H9 (cell line): Measurements from ENCODE around the gene DNM1. TPM values are rescaled to one million over a fixed set of nuclear protein-coding genes. Genes with fewer than 3 reads are reported as not detected.
A peak's percentile ranks its signal among the peaks of the same experiment; 100 is the strongest.

Experiments
- DNase-seq: peaks from one replicate; pipeline ENCODE4 v3.0.0-alpha.2; 2017
- H2AFZ ChIP-seq: one replicate; pipeline ENCODE4 v1.6.1; 2013; ENCODE audit warnings: mild to moderate bottlenecking, low read length, control low read depth, moderate library complexity
- H2AK5ac ChIP-seq: 2 replicates; pipeline ENCODE4 v1.6.1; 2013; ENCODE audit warnings: low read length, control low read depth, mixed read lengths; ENCODE audit not compliant: insufficient read length
- H2BK120ac ChIP-seq: one replicate; pipeline ENCODE4 v1.6.1; 2013; ENCODE audit warnings: low read depth, mild to moderate bottlenecking, low read length, control low read depth, inconsistent platforms; ENCODE audit not compliant: poor library complexity, severe bottlenecking
- H2BK12ac ChIP-seq: 2 replicates; pipeline ENCODE4 v1.6.1; 2013; ENCODE audit warnings: low read length, control low read depth, mixed read lengths, low read depth; ENCODE audit not compliant: insufficient read length
- H2BK15ac ChIP-seq: 2 replicates; pipeline ENCODE4 v1.6.1; 2013; ENCODE audit warnings: low read depth, low read length, control low read depth
- H2BK20ac ChIP-seq: one replicate; pipeline ENCODE4 v1.6.1; 2013; ENCODE audit warnings: low read depth, mild to moderate bottlenecking, low read length, control low read depth, inconsistent platforms; ENCODE audit not compliant: poor library complexity, severe bottlenecking
- H2BK5ac ChIP-seq: 2 replicates; pipeline ENCODE4 v1.6.1; 2013; ENCODE audit warnings: low read length, control low read depth, mixed read lengths; ENCODE audit not compliant: insufficient read length
- H3K14ac ChIP-seq: 2 replicates; pipeline ENCODE4 v1.6.1; 2013; ENCODE audit warnings: low read length, control low read depth; ENCODE audit not compliant: insufficient read depth
- H3K18ac ChIP-seq: 2 replicates; pipeline ENCODE4 v1.6.1; 2013; ENCODE audit warnings: low read depth, mild to moderate bottlenecking, mixed read lengths, low read length, control low read depth; ENCODE audit not compliant: insufficient read length
- H3K23ac ChIP-seq: 2 replicates; pipeline ENCODE4 v1.6.1; 2013; ENCODE audit warnings: low read length, control low read depth, mixed read lengths, low read depth; ENCODE audit not compliant: insufficient read length
- H3K23me2 ChIP-seq: 2 replicates; pipeline ENCODE4 v1.6.1; 2013; ENCODE audit warnings: low read depth, mild to moderate bottlenecking, mixed read lengths, low read length, control low read depth; ENCODE audit not compliant: insufficient read length, poor library complexity, severe bottlenecking
- H3K27ac ChIP-seq: 2 replicates; pipeline ENCODE4 v1.5.1; 2013; ENCODE audit warnings: low read length, control low read depth, mixed read lengths, low read depth; ENCODE audit not compliant: insufficient read length
- H3K27me3 ChIP-seq: 2 replicates; pipeline ENCODE4 v1.6.1; 2013; ENCODE audit warnings: low read length, control low read depth, inconsistent platforms; ENCODE audit not compliant: insufficient read depth
- H3K4ac ChIP-seq: 2 replicates; pipeline ENCODE4 v1.6.1; 2013; ENCODE audit warnings: low read depth, mild to moderate bottlenecking, control low read depth, inconsistent platforms, low read length, moderate library complexity
- H3K4me1 ChIP-seq: 2 replicates; pipeline ENCODE4 v1.6.1; 2013; ENCODE audit warnings: low read length, control low read depth, inconsistent platforms; ENCODE audit not compliant: insufficient read depth
- H3K4me2 ChIP-seq: 2 replicates; pipeline ENCODE4 v1.6.1; 2013; ENCODE audit warnings: low read length, control low read depth, mixed read lengths; ENCODE audit not compliant: insufficient read length, insufficient read depth
- H3K56ac ChIP-seq: 2 replicates; pipeline ENCODE4 v1.6.1; 2013; ENCODE audit warnings: low read depth, mild to moderate bottlenecking, mixed read lengths, low read length, control low read depth; ENCODE audit not compliant: insufficient read length
- H3K79me1 ChIP-seq: 2 replicates; pipeline ENCODE4 v1.6.1; 2013; ENCODE audit warnings: low read depth, mild to moderate bottlenecking, moderate library complexity, low read length, control low read depth, inconsistent platforms; ENCODE audit not compliant: insufficient read depth, poor library complexity, severe bottlenecking
- H3K79me2 ChIP-seq: 2 replicates; pipeline ENCODE4 v1.6.1; 2013; ENCODE audit warnings: low read length, control low read depth, inconsistent platforms; ENCODE audit not compliant: insufficient read depth
- H3K9ac ChIP-seq: 2 replicates; pipeline ENCODE4 v1.6.1; 2013; ENCODE audit warnings: low read length, control low read depth, mixed read lengths; ENCODE audit not compliant: insufficient read length; ENCODE audit errors: extremely low read depth
- H3K9me3 ChIP-seq: one replicate; pipeline ENCODE4 v1.6.1; 2013; ENCODE audit warnings: low read depth, low read length, inconsistent platforms; ENCODE audit not compliant: control insufficient read depth
- H3T11ph ChIP-seq: one replicate; pipeline ENCODE4 v1.6.1; 2013; ENCODE audit warnings: mild to moderate bottlenecking, low read length, control low read depth, inconsistent platforms
- H4K20me1 ChIP-seq: one replicate; pipeline ENCODE4 v1.6.1; 2013; ENCODE audit not compliant: control insufficient read depth, insufficient read length, insufficient read depth
- H4K5ac ChIP-seq: 2 replicates; pipeline ENCODE4 v1.6.1; 2013; ENCODE audit warnings: low read depth, mild to moderate bottlenecking, mixed read lengths, low read length, control low read depth; ENCODE audit not compliant: insufficient read length
- H4K8ac ChIP-seq: replicated peaks from 2 replicates; pipeline ENCODE4 v1.6.1; 2013; ENCODE audit warnings: low read length, control low read depth, mixed read lengths, low read depth; ENCODE audit not compliant: insufficient read length
- H4K91ac ChIP-seq: 2 replicates; pipeline ENCODE4 v1.6.1; 2013; ENCODE audit warnings: low read depth, mild to moderate bottlenecking, moderate library complexity, mixed read lengths, low read length, control low read depth; ENCODE audit not compliant: insufficient read length
- H3K27ac Mint-ChIP-seq, 3 experiments: 2 replicates in 2 of 3; 3 replicates in 1 of 3; pipeline ENCODE4 v1.8.0; 2020 to 2021; ENCODE audit warnings: mixed read lengths in 3 of 3, mild to moderate bottlenecking in 1 of 3, moderate library complexity in 1 of 3
- H3K27me3 Mint-ChIP-seq: 2 replicates; pipeline ENCODE4 v1.8.0; 2021; ENCODE audit warnings: low read depth, mild to moderate bottlenecking, moderate library complexity, mixed read lengths
- H3K36me3 Mint-ChIP-seq, 3 experiments: 2 replicates in 2 of 3; 3 replicates in 1 of 3; pipeline ENCODE4 v1.8.0; 2020 to 2021; ENCODE audit warnings: low read depth in 3 of 3, mixed read lengths in 3 of 3; ENCODE audit not compliant: insufficient read depth in 1 of 3
- H3K4me1 Mint-ChIP-seq, 2 experiments: 2 replicates each; pipeline ENCODE4 v1.8.0; 2020; ENCODE audit warnings: mixed read lengths in 2 of 2
- H3K4me3 Mint-ChIP-seq, 2 experiments: 2 replicates in 1 of 2; 3 replicates in 1 of 2; pipeline ENCODE4 v1.8.0; 2020 to 2021; ENCODE audit warnings: mild to moderate bottlenecking in 2 of 2, mixed read lengths in 2 of 2, moderate library complexity in 1 of 2
- H3K9me3 Mint-ChIP-seq, 2 experiments: 2 replicates in 1 of 2; 3 replicates in 1 of 2; pipeline ENCODE4 v1.8.0; 2020; ENCODE audit warnings: mild to moderate bottlenecking in 2 of 2, mixed read lengths in 2 of 2, moderate library complexity in 1 of 2
- CTCF ChIP-seq: fragments of 200-600 bp; sonication (generic); conservative IDR thresholded peaks from 3 replicates; pipeline ENCODE4 v1.8.0; 2021; ENCODE audit warnings: antibody characterized with exemption, mild to moderate bottlenecking
- WGBS: extraction: QIAGEN DNeasy Blood & Tissue Kit; methylation state at CpG from one replicate; pipeline ENCODE4 v1.1.7; 2013; ENCODE audit warnings: missing lambda C conversion rate, low lambda C conversion rate, mixed read lengths; ENCODE audit not compliant: insufficient read length; ENCODE audit errors: extremely low coverage; 5-methylcytosine and 5-hydroxymethylcytosine counted together
- total RNA-seq: library from RNA; stranded (reverse); gene quantifications from 2 replicates; pipeline ENCODE4 v1.2.1, GENCODE V29; 2021

DNM1 gene
- total RNA-seq, 1 experiment from 2014 or later = 58.0 TPM

- H3T11ph ChIP-seq = no peak overlapping the region
- no peak overlapping the region for H3K4ac ChIP-seq
- no peak overlapping the region for H4K8ac ChIP-seq
- no peaks in the 10 kb centered on the region; the same call in 1 of the 2 replicates for H3K27me3 Mint-ChIP-seq
- no peaks in the 10 kb centered on the region for H3K9me3 ChIP-seq
- H2BK12ac ChIP-seq = no peak overlapping the region
- H2BK120ac ChIP-seq = no peak overlapping the region
- no peak overlapping the region for H3K18ac ChIP-seq
- no peak overlapping the region for H2BK5ac ChIP-seq
- peak overlapping the region in 2 of 3 experiments; percentile 12 to 72; a peak in 3 of 7 replicates for H3K27ac Mint-ChIP-seq
- no peak overlapping the region for H2BK20ac ChIP-seq
- H3K4me2 ChIP-seq = no peak overlapping the region
- H3K23ac ChIP-seq = no peak overlapping the region
- DNase-seq = no peak
- no peak overlapping the region for H3K56ac ChIP-seq
- no peak overlapping the region for H4K5ac ChIP-seq
- peaks cover 3 to 11% (median 7%) of the 10 kb centered on the region in 3 experiments; a peak in 6 of 7 replicates for H3K36me3 Mint-ChIP-seq
- H3K23me2 ChIP-seq = peaks cover 3% of the 10 kb centered on the region
- no peak overlapping the region for H4K91ac ChIP-seq
- no peaks in the 10 kb centered on the region for H3K27me3 ChIP-seq
- H2BK15ac ChIP-seq = no peak overlapping the region
- H3K9me3 Mint-ChIP-seq = no peaks in the 10 kb centered on the region
- no peak overlapping the region for H3K4me3 Mint-ChIP-seq
- peaks cover 14 to 15% of the 10 kb centered on the region in 2 experiments for H3K4me1 Mint-ChIP-seq
- no peak overlapping the region for H3K9ac ChIP-seq
- H2AFZ ChIP-seq = no peak overlapping the region
- H3K27ac ChIP-seq = no peak overlapping the region
- TF ChIP-seq CTCF = no peak
- H3K79me1 ChIP-seq = no peaks in the 10 kb centered on the region
- H3K79me2 ChIP-seq = no peaks in the 10 kb centered on the region
- no peak overlapping the region for H3K14ac ChIP-seq
- no peak overlapping the region for H2AK5ac ChIP-seq
- H3K4me1 ChIP-seq = no peaks in the 10 kb centered on the region
- no CpG with 5 or more reads among the region's 21 CpGs for WGBS
- H4K20me1 ChIP-seq = peaks cover 4% of the 10 kb centered on the region
Observed at GRCh38 chr9:128214571-128215490, 11.7 kb downstream of the DNM1 start.
